EH (cell line): ENCODE measurements around the gene CEMIP.

Source experiments
- DNase-seq: peaks from one replicate; pipeline ENCODE4 v3.0.0-alpha.2; 2015; ENCODE audit warnings: low read depth

CEMIP gene

GRCh38 chr15:80979538-80980200, 200.5 kb downstream of the CEMIP start:
- DNase-seq, result no peak

GRCh38 chr15:80982205-80982604, 203.0 kb downstream of the CEMIP start:
- DNase-seq, result no peak

- no peak for DNase-seq
These were observed 203.7 kb downstream of the CEMIP start for GRCh38 chr15:80982839-80983238.

GRCh38 chr15:80984856-80985255, 205.7 kb downstream of the CEMIP start:
- peak; percentile 67 for DNase-seq

- DNase-seq, result no peak
These were observed 206.8 kb downstream of the CEMIP start for GRCh38 chr15:80985981-80986380.

- DNase-seq, result no peak
These were observed 207.3 kb downstream of the CEMIP start for GRCh38 chr15:80986487-80986886.

- DNase-seq, result no peak
These were observed 209.1 kb downstream of the CEMIP start for GRCh38 chr15:80988148-80988796.

GRCh38 chr15:80989081-80989517, 209.9 kb downstream of the CEMIP start:
- no peak for DNase-seq

- peak; percentile 95 for DNase-seq
These were observed 210.6 kb downstream of the CEMIP start, which contains the start of gene MESD for GRCh38 chr15:80989518-80990478. TSS of gene MESD (minus strand) at chr15:80989819. CDS start at chr15:80989791, 28 bp downstream.

- DNase-seq, result no peak
These were observed 211.8 kb downstream of the CEMIP start for GRCh38 chr15:80990955-80991354.

- DNase-seq, result peak; percentile 55
These were observed 212.3 kb downstream of the CEMIP start for GRCh38 chr15:80991421-80991820.

GRCh38 chr15:80992006-80992405, 212.8 kb downstream of the CEMIP start:
- no peak for DNase-seq

- no peak for DNase-seq
These were observed 213.3 kb downstream of the CEMIP start for GRCh38 chr15:80992441-80992840.

GRCh38 chr15:80996247-80996646, 217.1 kb downstream of the CEMIP start:
- DNase-seq, result no peak

- peak; percentile 26 for DNase-seq
These were observed 218.5 kb downstream of the CEMIP start for GRCh38 chr15:80997692-80998091.

GRCh38 chr15:80998251-80998650, 219.1 kb downstream of the CEMIP start:
- DNase-seq, result no peak

GRCh38 chr15:80999623-81000036, 220.5 kb downstream of the CEMIP start:
- no peak for DNase-seq

GRCh38 chr15:81000144-81000623, 221.0 kb downstream of the CEMIP start:
- no peak for DNase-seq

GRCh38 chr15:81000624-81001151, 221.5 kb downstream of the CEMIP start, which contains the start of gene TLNRD1:
TSS of gene TLNRD1 (plus strand) at chr15:81000923. CDS start at chr15:81002272, 1,349 bp downstream.
- DNase-seq, result peak; percentile 94
